Stimulated activated CD4-positive, alpha-beta T cell treated with anti-CD3 and anti-CD28 coated beads, TNF-alpha, amount 100 ng/mL, for 48 hours (primary cell): ENCODE measurements around the gene ATP7B.

Experiments used
- DNase-seq, 3 donors: peaks; one replicate each; pipeline ENCODE4 v3.0.0-alpha.2; 2020; ENCODE audit warnings: low read depth in 3 of 3

The ATP7B gene

DNA sequence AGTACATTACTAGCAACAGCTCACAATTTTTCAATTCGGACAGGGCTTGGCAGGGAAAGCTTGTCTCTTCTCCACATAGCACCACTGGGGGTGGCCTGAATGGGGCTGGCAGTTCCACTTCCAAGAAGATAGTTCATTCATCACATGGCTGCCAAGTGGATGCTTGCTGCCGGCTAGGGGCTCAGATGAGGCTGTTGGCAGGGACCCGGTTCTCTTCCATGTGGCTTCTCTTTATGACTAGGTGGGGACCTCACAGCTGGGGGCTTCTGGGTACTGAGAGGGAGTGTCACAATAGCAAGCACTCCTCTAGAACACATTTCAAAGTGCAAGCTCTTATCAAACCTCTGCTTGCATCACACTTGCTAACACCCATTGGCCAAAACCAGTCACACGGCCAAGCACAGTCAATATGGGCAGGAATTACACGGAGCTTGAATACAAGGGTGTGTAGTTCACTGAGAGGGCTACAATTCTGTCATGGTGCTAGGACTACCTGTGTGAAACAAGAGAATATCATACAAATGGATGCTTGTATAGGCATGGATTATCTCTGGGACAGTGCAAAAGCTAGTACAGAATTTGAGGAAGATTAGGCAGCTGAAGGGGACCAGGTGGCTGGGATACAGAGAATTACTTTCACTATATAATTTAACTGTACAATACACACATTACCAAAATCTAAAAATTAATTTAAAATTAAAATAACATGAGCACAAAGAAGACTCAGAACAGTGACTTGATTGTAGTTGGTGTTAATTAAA, 32.3 kb downstream of the ATP7B start:
- DNase-seq, result no peak

DNA sequence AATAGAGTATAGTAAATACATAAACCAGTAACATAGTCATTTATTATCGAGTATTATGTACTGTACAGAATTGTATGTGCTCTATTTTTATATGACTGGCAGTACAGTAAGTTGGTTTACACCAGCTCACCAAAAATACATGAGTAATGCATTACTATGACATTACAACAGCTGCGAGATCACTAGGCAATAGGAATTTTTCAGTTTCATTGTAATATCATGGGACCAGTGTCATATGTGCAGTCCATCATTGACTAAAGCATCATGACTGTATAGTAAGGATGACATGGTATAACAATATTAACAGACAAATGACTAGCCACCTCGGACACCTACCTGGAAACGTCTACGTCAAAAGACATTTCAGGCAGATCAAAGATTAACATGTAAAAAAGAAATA, 33.6 kb downstream of the ATP7B start:
- DNase-seq, result no peak

DNA sequence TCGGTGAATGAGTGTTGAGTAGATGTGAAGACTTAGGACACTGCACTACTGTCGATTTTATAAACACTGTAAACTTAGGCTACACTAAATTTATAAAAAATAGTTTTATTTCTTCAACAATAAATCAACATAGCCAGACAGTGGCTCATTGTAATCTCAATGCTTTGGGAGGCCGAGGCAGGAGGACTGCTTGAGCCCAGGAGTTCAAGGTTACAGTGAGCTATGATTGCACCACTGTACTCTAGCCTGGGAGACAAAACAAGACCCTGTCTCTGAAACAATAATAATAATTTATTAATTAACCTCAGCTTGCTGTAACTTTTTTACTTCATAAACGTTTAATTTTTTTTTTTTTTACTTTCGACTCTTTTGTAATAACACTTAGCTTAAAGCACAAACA, 34.4 kb downstream of the ATP7B start:
- DNase-seq, result no peak

DNA sequence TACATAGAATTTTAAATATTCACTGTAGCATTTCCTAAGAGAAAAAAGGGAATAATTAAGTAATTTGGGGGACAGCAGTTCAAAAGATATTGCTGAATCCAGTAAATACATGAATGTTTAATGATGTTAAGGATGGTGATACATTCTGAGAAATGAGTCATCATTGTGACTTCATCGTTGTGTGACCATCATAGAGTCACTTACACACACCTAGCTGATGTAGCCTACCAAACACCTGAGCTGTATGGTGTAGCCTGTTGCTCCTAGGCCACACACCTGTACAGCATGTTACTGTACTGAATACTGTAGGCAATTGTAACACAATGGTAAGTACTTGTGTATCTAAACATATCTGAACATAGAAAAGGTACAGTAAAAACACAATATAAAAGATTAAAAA, 34.8 kb downstream of the ATP7B start:
- no peak for DNase-seq

DNA sequence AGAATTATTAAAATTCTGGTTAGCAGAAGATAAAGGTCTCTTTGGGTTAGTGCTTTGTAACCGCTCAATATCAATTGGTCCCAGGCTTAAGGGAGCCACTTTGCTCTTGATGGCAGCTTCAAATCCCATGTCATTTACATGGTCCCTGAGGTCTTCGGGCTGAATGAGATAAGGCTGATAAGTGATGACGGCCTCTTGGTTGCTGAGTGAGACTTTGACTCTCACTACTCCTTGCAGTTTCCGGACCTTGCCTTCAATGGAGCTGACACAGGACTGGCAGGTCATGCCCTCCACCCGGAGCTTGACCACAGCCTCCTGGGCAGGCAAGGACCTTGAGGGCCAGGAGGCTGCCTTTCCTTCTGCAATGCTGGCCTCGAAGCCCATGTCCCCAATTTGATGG, 36.8 kb downstream of the ATP7B start:
- no peak for DNase-seq

DNA sequence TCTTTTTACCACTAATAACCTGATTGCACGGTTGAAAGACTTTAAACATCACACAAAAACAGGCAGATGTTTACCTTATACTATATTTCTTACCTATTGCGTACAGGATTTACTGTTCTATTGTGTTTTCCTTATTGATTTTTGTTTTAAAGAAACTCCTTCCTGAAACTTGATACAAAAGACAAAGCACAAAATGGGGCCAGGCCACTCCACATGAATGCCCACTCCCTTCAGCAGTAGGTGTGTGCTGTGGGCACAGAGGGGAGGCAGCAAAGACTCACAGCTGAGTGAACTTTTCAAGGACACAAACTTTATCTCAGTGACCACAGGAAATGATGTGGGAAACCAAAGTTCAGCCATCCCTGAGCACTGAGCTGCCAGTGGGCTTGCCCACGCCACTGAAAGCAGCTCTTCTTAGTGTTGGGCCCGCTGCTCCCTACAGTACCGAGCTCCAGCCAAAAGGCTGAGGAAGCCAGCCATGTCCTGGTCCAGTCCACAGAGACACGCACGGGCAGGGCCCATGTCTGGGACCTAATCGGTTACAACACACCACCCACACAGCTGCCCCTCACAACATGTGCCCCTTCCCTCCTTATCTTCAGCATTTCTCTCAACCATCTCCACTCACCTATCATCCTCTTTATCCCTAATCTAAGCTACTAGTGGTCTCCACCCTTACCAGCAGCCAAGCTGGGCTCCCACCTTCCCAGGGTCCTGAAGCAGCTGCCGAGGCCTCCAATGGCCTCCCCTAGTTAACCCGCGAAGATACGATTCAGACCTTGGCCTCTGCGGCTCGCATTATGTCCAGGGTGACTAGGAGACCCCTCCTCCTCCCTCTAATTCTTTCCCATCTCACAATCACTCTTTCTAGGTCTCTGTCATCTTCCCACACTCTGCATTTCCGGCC, 39.5 kb downstream of the ATP7B start:
- DNase-seq, result no peak

DNA sequence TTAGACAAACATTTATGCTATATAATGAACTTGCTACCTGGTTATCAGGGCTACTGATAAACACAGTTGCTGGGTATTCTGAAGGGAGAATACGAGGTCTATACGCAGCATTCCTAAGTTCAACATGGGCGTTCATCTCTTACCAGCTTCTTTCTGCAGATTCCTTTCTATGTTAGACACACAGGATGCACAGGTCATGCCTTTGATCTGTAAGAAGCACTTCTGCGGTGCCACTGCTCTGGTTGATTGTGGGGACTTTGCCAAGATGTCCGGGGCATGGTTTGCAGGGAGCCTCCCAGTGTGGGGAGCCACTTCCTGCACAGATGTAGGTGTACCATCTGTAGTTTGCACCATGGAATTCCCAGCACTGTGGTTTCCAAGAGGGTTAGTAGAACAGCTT, 40.9 kb downstream of the ATP7B start:
- no peak for DNase-seq

DNA sequence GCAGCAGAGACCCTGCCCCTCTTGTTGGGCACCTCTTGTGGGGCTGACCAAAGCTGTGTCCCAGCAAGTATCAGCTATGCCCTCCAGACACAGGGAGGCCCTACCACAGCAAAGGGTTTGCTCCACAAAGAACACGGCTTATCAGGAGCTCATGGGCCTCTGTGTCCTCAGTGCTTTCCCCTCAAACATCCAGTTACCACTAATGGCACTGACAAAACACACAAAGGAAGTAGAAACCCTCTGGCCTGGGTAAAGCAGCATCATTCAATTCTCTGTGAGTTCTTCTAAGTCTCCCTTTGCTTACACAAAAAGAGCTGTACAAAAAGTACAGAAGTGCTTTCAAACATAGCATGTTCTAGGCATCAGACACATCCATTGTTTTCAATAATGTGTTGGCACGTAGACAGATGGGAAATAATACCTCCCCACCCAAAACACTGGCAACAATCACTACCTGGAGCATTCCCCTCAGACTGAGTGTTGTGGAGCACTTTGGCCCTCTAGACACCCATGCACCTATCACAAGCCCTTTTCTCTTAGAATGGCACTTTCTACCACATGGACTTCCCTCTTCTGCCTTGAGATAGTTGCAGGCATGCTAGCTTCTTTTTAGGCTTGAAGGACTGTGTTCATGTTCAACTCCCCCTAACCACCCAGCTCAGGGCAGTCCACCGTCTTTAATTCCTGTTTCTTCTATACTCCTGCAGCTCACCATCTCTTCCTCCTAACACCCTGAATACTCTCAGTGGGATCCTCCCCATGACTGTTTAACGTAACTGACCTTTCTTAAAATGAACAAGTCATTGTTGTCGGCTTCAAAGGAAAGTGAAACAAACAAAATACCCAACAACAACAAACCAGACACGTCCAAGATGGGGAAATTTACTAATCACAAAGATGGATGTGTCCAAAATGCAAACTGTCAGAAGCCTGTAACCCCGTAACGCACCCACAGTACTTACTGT, 43.5 kb downstream of the ATP7B start:
- no peak for DNase-seq

DNA sequence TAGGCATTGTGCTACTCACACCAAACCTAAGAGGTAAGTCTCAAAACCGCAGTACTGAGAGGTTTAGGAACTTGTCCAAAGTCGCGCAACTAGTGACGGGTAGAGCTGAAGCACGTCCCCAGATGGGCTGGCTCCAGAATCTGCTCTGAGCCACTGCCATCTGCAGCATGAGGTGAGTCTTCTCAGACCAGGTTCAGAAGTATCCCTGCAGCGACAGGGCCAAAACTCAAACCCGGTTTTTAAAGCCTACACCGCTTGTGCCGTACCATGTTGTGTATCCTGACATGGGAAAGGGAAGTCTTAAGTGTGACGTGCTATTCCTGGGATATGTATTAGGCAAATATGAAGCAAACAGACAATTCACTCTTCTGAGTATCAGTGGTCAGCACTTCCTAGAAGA, 45.1 kb downstream of the ATP7B start:
- no peak for DNase-seq

DNA sequence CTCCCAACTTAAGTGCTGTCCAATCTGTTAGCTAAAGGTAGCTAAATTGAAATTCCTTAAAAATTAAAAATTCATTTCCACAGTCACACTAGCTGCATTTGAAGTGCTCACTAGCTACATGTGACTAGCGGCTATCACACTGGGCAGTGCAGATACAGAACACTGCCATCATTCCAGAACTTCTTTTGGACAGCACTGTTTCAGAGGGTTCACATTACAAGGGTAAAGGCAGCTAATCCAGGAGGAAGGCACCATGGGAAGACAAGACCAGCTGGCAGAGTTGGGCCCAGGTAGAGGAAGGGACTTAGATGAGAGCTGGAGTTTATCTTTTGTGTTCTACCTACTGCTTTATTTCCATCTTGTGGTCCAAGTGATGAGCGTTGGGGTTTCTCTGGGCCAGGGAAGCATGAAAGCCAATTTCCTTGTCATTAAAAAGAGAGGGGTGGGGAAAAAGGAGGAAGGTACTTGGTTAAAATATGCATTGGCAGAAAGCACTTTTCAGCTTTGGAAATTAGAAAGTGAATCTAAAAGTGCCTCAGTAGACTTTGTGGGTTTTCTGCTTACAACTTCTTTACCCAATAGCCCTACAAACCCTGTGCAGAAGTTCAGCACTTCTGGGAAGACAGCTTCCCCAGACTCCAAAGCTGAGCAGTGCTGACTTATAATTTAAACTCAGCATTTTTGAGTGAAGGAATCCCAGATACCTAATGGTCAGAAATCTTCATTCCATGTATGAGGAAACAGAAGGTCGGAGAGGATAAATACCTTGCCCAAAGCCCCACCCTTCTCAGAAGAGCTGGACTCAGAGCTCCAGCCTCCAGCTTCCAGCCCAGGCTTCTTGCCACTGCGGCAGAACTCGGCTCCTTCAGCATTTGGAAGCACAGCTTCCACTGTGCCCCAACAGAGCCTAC, 49.5 kb downstream of the ATP7B start:
- DNase-seq, result no peak

DNA sequence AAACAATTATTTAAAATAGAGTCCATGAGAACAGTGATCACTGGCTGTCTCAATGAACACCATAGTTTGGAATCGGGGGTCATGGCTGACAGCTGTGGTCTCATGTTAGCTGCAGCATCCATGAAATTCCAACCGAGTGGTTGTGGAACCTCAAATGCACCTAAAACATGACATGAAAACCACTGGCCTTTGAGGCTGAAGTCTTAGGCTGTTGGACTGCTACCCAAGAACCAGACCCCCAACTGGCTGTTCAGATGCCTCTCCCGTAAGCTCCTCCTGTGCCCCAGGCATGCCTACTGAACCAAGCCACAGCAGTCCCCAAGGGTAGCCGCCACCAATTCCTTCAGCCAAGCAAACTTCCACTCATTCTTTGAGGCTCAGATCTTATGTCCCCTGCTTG, 50.5 kb downstream of the ATP7B start:
- DNase-seq, result no peak

DNA sequence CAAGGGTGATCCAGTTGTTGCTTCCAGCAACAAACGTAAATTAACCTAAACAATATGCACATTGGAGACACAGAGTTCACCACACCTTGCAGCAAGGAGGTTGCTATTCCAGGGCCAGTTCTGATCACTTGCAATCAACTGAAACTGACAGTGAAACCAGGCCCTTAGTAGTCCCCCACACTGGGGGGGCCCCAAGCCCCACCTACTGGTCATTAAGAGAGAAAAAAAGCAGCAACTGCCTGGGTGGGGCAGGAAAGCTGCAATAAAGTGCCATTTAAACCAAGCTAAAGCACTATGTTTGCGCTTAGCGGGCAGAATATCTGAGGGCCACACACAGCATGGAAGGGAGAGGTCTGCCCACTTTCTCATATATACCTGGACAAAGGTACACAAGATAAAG, 51.5 kb downstream of the ATP7B start:
- no peak for DNase-seq

DNA sequence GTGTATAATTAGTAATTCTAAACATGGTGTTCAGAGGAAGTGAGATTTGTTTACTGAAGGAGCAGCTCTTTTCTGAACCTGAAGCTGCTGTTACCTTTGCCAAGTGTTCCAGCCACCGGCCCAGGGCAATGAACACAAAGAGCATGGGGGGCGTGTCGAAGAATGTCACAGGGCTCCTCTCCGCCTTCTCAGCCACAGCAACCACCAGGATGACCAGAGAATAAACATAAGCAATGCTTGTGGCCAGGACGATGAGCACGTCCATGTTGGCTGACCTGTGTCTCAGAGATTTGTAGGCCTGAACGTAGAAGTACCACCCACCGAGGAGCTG, 53.1 kb downstream of the ATP7B start:
- DNase-seq, result no peak

DNA sequence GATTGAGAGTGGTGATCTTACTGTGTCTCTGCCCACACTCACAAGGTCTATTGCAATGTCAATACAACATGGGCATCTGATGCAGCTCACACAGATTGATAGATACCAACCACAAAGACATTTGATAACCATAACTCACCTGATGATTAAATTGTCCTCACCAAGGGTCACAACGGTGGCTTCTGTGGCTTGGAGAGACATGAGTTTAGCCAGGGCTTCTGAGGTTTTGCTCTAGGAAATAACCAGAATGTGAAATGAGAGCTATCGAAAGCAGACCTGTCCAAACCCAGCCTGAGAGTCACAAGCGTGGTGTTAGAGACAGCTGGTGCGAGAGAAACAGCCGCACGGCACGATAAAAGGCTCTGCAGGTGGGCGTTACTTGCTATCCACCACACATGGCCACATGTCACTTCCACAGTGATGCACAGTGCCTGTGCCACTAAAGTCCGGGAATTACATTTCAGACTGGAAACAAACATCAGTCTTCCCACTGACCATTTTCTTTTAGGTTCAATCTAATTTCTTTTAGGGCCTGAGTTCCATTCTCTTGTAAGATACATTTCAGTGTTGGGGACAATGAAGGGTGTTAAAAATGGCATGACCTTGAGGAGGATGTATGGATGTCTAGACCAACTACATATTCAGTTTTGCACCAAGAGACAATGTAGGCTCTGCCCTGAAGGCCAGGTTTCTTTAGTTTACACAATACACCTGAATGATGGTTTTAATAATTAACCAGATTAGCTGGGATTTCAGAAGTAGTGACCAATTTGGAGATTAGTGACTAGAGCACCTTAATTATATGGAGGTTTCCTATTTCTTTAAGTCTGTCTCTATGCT, 53.7 kb downstream of the ATP7B start:
- no peak for DNase-seq

DNA sequence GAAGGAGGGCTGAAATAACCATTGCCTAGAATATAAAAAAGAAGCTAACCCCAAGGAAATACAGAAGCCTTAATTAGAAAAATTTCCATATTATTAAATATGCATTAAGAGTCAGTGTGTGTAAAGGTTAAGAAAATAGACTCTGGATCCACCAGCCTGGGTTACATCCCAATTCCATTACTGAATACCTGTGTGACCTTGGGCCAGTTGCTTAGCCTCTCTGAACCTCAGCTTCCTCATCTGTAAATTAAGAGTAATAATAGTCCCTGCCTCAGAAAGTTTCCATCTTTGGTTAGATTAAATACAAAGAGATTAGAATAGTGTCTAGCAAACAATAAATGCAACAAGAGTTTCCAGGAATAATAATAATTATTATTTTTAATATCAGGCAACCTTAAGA, 54.5 kb downstream of the ATP7B start:
- DNase-seq, result no peak

DNA sequence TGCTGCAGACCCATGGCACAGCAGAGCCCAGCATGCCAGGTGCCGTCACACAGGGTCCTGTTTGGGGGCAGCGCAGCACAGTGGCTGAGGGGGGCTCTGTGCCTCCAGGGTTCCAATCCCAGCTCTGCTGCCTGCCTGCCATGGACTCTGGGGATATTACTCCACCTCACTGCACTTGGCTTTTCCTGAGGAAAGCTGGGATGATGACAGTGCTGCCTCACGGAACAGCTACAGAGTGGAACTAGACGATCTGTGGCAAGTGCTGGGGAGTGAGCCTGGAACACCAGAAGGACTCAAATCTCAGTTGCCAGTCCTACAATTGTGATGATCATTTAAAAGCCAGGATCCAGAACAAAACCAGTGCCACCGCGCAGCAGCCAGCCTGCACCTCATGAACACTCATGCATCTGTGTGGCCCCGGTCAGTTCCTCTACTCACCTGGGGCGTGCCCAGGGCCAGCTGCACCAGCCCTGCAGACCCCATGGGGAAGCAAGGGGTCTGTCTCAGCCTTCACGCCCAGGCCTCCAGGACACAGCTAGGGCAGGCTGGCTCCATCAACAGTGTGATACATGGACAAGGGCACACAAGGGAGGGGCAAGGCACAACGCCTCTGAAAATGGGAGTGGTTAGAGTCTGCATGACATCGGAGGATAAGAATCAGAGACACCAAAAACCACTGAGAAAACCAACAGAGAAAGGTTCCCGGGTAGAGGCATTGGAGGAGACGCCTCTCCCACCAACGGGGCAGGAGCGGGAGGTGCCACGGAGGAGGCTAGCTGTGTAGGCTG, 55.2 kb downstream of the ATP7B start:
- DNase-seq, result no peak

DNA sequence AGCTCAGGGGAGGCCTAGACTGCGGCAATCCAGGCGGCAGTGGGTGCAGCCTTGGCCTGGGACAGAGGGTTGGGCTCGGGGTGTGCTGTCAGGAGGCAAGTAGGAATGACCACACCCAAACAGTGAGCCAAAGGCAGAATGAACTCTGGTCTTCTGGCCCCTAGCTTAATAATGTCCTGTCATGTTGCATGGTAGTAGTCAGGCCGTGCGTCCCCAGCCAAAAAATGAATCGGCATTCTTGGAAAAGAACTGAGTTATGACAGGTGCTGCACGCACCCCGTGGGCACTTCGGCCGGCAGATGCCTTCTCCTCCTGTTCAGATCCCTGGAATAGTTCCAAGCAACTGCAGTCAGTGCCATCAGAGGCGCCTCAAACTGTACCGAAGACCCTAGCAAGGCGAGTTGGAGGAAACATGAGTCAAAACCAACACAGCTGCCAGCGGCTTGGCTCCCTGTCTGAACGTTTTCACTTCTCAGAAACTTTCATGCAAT, 55.9 kb downstream of the ATP7B start:
- no peak for DNase-seq

DNA sequence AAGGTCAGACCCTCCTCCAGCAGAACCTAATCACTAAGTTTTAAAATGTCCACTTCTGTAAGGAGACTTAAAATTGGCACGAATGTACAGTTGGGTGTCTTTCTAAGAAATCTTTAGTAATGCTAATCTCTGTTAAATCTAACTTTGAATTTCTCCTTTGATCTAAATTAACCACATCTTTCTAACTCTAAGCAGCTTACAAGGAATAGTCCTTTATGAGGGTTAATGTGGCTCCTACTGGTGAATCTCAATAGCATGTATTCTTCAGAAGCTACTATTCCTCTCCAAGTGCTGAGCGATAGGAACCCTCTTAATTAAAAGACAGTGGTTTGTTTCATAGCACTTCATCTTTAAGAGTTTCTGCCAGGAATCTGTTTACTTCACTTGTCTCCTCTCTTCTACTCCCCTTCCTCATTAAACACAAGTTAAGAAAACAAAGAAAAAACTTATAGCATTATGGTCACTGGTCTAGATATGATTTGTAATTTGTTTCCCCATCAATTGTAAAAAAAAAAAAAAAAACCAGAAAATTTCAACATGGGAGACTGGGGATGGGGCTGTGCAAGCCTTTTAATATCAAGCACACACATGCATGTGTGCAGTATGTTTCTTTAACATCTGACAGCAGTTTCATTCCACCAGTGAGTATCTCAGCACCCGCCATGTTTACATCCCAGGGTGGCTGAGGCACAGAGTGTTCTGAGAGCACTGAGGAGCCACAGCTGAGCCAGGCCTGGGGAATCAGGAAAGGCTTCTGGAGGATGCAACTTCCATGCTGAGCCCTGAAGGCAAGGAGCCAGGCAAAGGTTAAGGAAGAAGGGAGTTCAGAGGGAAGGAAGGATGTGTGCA, 57.7 kb downstream of the ATP7B start:
- DNase-seq, result no peak
